HG03045 (cell line): ENCODE results near the gene PTPRN2.
"Not testable (repeated sequence)": the region's sequence is repeated elsewhere in the genome, so short reads cannot be mapped to it uniquely, and the experiment has no call there.

Experiments
- ATAC-seq: cut with Tn5 transposase; IDR thresholded peaks from one replicate; pipeline ENCODE4 v1.9.1; 2021; ENCODE audit warnings: mild to moderate bottlenecking, moderate library complexity; ENCODE audit not compliant: unreplicated experiment

PTPRN2 gene

GRCh38 chr7:157714166-157715070 lies 873.2 kb downstream of the PTPRN2 start:
- no peak for ATAC-seq

- ATAC-seq = no peak
Measured at GRCh38 chr7:157713591-157713990, 874.0 kb downstream of the PTPRN2 start.

GRCh38 chr7:157712666-157713235 lies 874.9 kb downstream of the PTPRN2 start:
- ATAC-seq = no peak

- no peak for ATAC-seq
Measured at GRCh38 chr7:157711353-157711888, 876.2 kb downstream of the PTPRN2 start.

- no peak for ATAC-seq
Measured at GRCh38 chr7:157710396-157710795, 877.2 kb downstream of the PTPRN2 start.

GRCh38 chr7:157709531-157710251 lies 877.9 kb downstream of the PTPRN2 start:
- ATAC-seq = no peak

GRCh38 chr7:157708919-157709295 lies 878.7 kb downstream of the PTPRN2 start:
- no peak for ATAC-seq

GRCh38 chr7:157707983-157708918 lies 879.4 kb downstream of the PTPRN2 start:
- no peak for ATAC-seq

- ATAC-seq = no peak
Measured at GRCh38 chr7:157704365-157704764, 883.3 kb downstream of the PTPRN2 start.

- ATAC-seq = no peak
Measured at GRCh38 chr7:157703534-157704195, 884.0 kb downstream of the PTPRN2 start.

GRCh38 chr7:157703131-157703530 lies 884.5 kb downstream of the PTPRN2 start:
- no peak for ATAC-seq

- ATAC-seq = no peak
Measured at GRCh38 chr7:157702311-157703023, 885.2 kb downstream of the PTPRN2 start.

GRCh38 chr7:157701395-157702180 lies 886.0 kb downstream of the PTPRN2 start:
- ATAC-seq = not testable (repeated sequence)

- no peak for ATAC-seq
Measured at GRCh38 chr7:157700231-157701005, 887.2 kb downstream of the PTPRN2 start.

GRCh38 chr7:157699357-157700013 lies 888.1 kb downstream of the PTPRN2 start:
- ATAC-seq = no peak

- ATAC-seq = not testable (repeated sequence)
Measured at GRCh38 chr7:157697287-157697686, 890.3 kb downstream of the PTPRN2 start.

- not testable (repeated sequence) for ATAC-seq
Measured at GRCh38 chr7:157695609-157696008, 892.0 kb downstream of the PTPRN2 start.
